ENCODE measurements around the gene MYO6.

MYO6 gene

DNA sequence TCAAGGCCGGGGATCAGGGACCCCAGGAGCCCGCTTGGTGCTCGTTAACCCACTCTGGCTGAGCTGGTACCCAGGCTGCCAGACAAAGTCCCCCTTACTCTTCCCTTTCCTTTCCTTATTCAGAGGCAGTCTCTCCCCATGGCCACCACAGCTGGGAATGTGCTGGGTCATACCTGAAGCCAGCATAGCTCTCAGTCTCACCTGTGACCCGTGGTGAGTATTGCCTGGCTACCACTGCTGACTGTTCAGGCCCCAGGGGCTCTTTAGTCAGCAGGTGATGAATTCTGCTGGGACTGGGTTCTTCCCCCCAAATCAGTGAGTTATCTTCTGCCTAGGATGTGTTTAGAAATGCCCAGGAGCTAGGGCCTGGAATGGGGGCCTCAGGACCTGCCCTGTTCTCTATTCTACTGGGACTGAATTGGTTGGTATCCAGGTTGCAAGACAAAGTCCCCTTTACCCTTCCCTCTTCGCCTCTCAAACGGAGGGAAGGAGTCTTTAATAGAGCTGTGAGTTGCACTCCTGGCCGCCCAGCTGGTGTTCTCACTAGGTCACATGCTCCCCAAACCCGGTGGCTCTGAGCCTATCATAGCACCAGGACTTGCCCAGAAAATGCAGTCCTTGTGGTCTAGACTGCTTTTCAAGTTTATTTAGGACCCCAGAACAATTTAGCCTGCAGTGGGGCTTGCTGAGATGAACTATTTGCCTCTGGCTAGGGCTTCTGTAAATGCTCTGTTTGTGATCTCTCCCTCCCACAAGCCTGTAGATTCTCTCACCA is 64.6 kb downstream of the MYO6 start:
- TF ChIP-seq EGR1 (IDR thresholded peaks at IDR 0.05) (no peak), FOXM1 (IDR thresholded peaks at IDR 0.05; ENCODE audit: borderline replicate concordance, low read depth) (no peak), ZBTB7A (IDR thresholded peaks at IDR 0.05; ENCODE audit: low read depth) (no peak), CREB1 (IDR thresholded peaks at IDR 0.05; ENCODE audit: low read depth) (no peak), YY1 (IDR thresholded peaks at IDR 0.05; ENCODE audit: low read depth) (no peak), CEBPB (IDR thresholded peaks at IDR 0.05) (no peak), EP300 (IDR thresholded peaks at IDR 0.05; ENCODE audit: borderline replicate concordance) (no peak), TCF12 (IDR thresholded peaks at IDR 0.05; ENCODE audit: low read depth) (no peak), TEAD4 (IDR thresholded peaks at IDR 0.05) (no peak), NFIC (IDR thresholded peaks at IDR 0.05) (no peak), RAD21 (IDR thresholded peaks at IDR 0.05; ENCODE audit: low read depth) (no peak)
- TF ChIP-seq, protein P1, sequence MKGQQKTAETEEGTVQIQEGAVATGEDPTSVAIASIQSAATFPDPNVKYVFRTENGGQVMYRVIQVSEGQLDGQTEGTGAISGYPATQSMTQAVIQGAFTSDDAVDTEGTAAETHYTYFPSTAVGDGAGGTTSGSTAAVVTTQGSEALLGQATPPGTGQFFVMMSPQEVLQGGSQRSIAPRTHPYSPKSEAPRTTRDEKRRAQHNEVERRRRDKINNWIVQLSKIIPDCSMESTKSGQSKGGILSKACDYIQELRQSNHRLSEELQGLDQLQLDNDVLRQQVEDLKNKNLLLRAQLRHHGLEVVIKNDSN (IDR thresholded peaks at IDR 0.05) = no peak
- TF ChIP-seq, protein P2, sequence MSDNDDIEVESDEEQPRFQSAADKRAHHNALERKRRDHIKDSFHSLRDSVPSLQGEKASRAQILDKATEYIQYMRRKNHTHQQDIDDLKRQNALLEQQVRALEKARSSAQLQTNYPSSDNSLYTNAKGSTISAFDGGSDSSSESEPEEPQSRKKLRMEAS (IDR thresholded peaks at IDR 0.05) = no peak
- TF ChIP-seq, protein P3, sequence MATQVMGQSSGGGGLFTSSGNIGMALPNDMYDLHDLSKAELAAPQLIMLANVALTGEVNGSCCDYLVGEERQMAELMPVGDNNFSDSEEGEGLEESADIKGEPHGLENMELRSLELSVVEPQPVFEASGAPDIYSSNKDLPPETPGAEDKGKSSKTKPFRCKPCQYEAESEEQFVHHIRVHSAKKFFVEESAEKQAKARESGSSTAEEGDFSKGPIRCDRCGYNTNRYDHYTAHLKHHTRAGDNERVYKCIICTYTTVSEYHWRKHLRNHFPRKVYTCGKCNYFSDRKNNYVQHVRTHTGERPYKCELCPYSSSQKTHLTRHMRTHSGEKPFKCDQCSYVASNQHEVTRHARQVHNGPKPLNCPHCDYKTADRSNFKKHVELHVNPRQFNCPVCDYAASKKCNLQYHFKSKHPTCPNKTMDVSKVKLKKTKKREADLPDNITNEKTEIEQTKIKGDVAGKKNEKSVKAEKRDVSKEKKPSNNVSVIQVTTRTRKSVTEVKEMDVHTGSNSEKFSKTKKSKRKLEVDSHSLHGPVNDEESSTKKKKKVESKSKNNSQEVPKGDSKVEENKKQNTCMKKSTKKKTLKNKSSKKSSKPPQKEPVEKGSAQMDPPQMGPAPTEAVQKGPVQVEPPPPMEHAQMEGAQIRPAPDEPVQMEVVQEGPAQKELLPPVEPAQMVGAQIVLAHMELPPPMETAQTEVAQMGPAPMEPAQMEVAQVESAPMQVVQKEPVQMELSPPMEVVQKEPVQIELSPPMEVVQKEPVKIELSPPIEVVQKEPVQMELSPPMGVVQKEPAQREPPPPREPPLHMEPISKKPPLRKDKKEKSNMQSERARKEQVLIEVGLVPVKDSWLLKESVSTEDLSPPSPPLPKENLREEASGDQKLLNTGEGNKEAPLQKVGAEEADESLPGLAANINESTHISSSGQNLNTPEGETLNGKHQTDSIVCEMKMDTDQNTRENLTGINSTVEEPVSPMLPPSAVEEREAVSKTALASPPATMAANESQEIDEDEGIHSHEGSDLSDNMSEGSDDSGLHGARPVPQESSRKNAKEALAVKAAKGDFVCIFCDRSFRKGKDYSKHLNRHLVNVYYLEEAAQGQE (IDR thresholded peaks at IDR 0.05; ENCODE audit: low read depth) = no peak

DNA sequence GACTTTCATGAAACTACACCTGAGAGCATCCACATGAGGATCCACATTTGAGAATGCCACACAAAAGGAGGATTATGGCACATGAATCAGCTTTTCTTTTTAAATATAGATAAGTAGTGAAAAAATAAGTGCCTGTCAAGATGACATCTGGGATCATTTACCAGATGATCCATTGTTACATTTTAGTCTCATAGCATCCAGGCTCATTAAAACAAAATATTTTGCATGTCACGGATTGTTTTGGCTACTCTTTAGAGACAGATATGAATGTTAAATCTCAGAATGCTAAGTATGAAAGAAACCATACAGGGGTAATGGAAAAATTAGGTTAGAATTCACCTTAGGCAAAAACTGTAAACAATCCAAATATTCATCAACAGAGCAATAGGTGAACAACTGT is 66.7 kb downstream of the MYO6 start:
- TF ChIP-seq TAF1 (IDR thresholded peaks at IDR 0.05; ENCODE audit: low read depth) (no peak), TEAD4 (IDR thresholded peaks at IDR 0.05) (no peak)

DNA sequence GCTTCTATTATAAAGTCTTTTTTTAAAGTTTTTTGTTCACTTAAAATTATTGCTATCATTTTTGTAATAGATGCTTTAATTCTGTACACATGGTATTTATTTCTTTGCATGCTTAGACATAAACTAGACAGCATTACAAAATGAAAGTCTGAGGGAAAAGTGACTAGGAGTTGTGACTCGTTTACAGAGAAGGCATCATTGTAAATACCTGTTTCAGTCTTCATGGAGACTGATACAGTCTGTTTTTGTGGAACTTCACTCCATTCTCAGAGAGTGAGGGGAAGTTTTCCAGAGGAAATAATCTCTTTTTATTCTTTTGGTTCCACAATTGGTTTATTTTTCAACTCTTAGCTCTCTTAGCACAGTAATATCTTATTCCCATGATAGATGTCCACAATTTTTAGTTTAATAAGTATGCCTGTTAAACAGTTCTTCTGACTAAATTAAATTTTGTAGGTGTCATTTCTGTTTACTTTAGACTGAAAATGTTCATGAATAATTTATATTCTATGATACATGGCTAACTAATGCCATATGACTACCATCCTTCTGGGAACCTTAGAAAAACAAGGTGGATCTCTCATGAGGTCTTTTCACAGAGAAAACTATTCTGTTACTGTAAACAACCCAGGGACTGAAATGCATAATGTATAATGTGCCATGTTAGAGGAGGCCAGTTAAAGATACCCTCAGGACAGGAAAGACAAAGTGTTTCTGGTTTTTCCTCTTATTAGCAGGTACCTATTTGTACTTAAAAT is 69.2 kb downstream of the MYO6 start:
- TF ChIP-seq, protein P1 (IDR thresholded peaks at IDR 0.05) = no peak
- TF ChIP-seq EGR1 (IDR thresholded peaks at IDR 0.05) = no peak

DNA sequence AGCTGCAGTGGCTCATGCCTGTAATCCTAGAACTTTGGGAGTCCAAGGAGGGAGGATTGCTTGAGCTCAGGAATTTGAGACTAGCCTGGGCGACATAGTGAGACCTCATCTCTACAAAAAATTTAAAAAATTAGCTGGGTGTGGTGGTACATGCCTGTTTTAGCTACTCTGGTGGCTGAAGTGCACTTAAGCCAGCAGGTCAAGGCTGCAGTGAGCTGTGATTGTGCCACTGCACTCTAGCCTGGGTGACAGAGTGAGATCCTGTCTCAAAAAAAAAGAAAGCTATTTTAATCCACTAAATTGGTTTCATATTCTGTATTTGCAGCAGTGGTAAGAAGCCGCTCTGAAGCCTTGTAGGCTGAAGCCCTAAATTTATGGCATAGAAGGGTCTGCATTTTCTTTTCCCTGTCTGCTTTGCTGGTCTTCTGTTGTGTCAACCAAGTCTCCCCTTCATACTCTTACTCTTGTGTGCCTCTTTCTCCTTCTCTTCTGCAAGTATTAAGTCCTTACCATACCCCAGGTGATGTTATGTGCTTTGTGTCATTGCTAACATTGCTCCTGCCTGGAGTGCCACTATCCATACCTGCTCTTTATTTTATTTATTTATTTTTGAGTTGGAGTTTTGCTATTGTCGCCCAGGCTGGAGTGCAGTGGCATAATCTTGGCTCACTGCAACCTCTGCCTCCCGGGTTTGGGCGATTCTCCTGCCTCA is 70.9 kb downstream of the MYO6 start:
- TF ChIP-seq YY1 (IDR thresholded peaks at IDR 0.05; ENCODE audit: low read depth) (no peak), ZBTB7A (IDR thresholded peaks at IDR 0.05; ENCODE audit: low read depth) (no peak)

DNA sequence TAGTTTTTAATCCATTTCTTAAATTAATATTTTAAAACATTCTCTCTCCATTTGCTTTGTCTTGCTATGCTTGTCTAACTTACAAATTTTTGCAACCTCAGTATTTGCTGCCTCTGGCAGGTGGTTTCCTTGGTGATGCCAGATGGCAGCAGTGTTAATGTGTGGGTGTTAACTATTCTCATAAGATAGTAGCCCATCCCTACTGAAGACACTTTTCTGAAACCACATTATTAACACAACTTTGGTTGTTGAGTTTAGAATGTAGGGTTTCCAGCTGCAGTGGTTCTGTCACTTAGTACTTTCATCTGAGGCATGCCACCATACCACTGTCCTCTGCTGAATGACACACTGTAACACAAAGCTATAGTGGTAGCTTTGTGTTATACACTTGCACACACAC is 75.1 kb downstream of the MYO6 start:
- TF ChIP-seq YY1 (IDR thresholded peaks at IDR 0.05; ENCODE audit: low read depth) = no peak

DNA sequence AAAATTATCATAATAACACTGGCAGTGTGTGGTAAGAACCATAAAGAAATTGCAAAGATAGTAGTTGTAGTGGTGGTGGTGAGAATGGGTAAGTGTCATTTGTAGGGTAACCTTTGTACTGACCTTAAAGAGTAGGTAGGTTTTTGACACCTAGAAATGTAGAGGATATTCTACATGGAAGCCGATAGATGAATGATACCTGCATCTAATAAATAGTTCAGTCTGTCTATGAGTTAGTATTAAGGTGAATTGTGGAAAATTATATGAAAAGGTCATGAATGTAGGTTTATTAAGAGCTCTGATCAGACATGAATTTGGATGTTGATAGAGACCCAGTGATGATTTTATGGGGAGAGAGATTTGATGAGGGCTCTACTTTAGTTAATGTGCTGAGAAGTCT is 78.1 kb downstream of the MYO6 start:
- TF ChIP-seq, protein P1 (IDR thresholded peaks at IDR 0.05) = no peak
- TF ChIP-seq EP300 (IDR thresholded peaks at IDR 0.05; ENCODE audit: borderline replicate concordance) (no peak), YY1 (IDR thresholded peaks at IDR 0.05; ENCODE audit: low read depth) (no peak), TEAD4 (IDR thresholded peaks at IDR 0.05) (no peak), RAD21 (IDR thresholded peaks at IDR 0.05; ENCODE audit: low read depth) (no peak), EGR1 (IDR thresholded peaks at IDR 0.05) (no peak), CEBPB (IDR thresholded peaks at IDR 0.05) (no peak), CREB1 (IDR thresholded peaks at IDR 0.05; ENCODE audit: low read depth) (no peak), ZBTB7A (IDR thresholded peaks at IDR 0.05; ENCODE audit: low read depth) (no peak), TCF12 (IDR thresholded peaks at IDR 0.05; ENCODE audit: low read depth) (no peak), FOXM1 (IDR thresholded peaks at IDR 0.05; ENCODE audit: borderline replicate concordance, low read depth) (no peak), TAF1 (IDR thresholded peaks at IDR 0.05; ENCODE audit: low read depth) (no peak), NFIC (IDR thresholded peaks at IDR 0.05) (no peak)
- TF ChIP-seq, protein P2 (IDR thresholded peaks at IDR 0.05) = no peak
- TF ChIP-seq, protein P3 (IDR thresholded peaks at IDR 0.05; ENCODE audit: low read depth) = no peak

All from Ishikawa (cell line).